Aorta (tissue), 5 donors: ENCODE measurements around the gene PPIG. TPM values are rescaled to one million over a fixed set of nuclear protein-coding genes. Genes with fewer than 3 reads are reported as not detected.

Experiments
- ATAC-seq: fragments of 200-7000 bp; cut with Tn5 transposase; one replicate; pipeline ENCODE4 v1.9.1; 2022; ENCODE audit warnings: moderate library complexity; ENCODE audit not compliant: low FRiP score
- DNase-seq, 2 donors: peaks; one replicate each; pipeline ENCODE4 v3.0.0-alpha.2; 2020
- H3K27ac ChIP-seq, 2 donors: one replicate each; pipeline ENCODE4 v1.5.1; 2013; ENCODE audit warnings: low read length in 2 of 2, mild to moderate bottlenecking in 2 of 2, moderate library complexity in 2 of 2, control low read depth in 1 of 2, inconsistent platforms in 1 of 2, low read depth in 1 of 2
- H3K27me3 ChIP-seq, 2 donors: one replicate each; pipeline ENCODE4 v1.6.1; 2013; ENCODE audit warnings: control low read depth in 1 of 2, low read length in 1 of 2, mild to moderate bottlenecking in 1 of 2, moderate library complexity in 1 of 2; ENCODE audit not compliant: insufficient read depth in 2 of 2, control insufficient read depth in 1 of 2
- H3K36me3 ChIP-seq, 2 donors: one replicate each; pipeline ENCODE4 v1.6.1; 2013; ENCODE audit warnings: control low read depth in 1 of 2, low read length in 1 of 2, mild to moderate bottlenecking in 1 of 2; ENCODE audit not compliant: insufficient read depth in 2 of 2, control insufficient read depth in 1 of 2
- H3K4me1 ChIP-seq, 2 donors: one replicate each; pipeline ENCODE4 v1.6.1; 2013; ENCODE audit warnings: low read length in 2 of 2, control low read depth in 1 of 2, mild to moderate bottlenecking in 1 of 2, moderate library complexity in 1 of 2; ENCODE audit not compliant: insufficient read depth in 2 of 2, control insufficient read depth in 1 of 2
- H3K4me3 ChIP-seq, 2 donors: one replicate each; pipeline ENCODE4 v1.5.1; 2013; ENCODE audit warnings: low read length in 2 of 2, control low read depth in 1 of 2, mild to moderate bottlenecking in 1 of 2
- H3K9me3 ChIP-seq: one replicate; pipeline ENCODE4 v1.6.1; 2013; ENCODE audit warnings: mild to moderate bottlenecking, low read length; ENCODE audit not compliant: control insufficient read depth
- WGBS, 2 donors: extraction: QIAGEN DNeasy Blood & Tissue Kit; methylation state at CpG; one replicate each; pipeline ENCODE4 v1.1.7; 2013; 5-methylcytosine and 5-hydroxymethylcytosine counted together
- intact Hi-C, 2 donors: fragments of 100-400 bp; cut with DNase I; formaldehyde crosslinking; loops; one replicate each; pipeline versions ENCODE4 v1.14.2 to v1.15.0; 2022
- polyA plus RNA-seq, 2 donors: library from polyadenylated mRNA; stranded (reverse); fragments of 200-250 nt; gene quantifications; one replicate each; pipeline ENCODE4 v1.2.3, GENCODE V29; 2013
- total RNA-seq, 2 donors: library from RNA; stranded (reverse); fragmentation: NEBNext Ultra II Directional; extraction: Animal tissue kit (Norgen Biotek cat#: 25700); gene quantifications; one replicate each; pipeline ENCODE4 v1.2.1, GENCODE V29; 2021
- donor health status: healthy with polysubstance abuse.
- donor health status: Bipolar disorder and iron deficiency.
- donor health status: DM: no; HTN: no; CAD: no.
- donor health status: DM: no; HTN: no; CAD: no.
- donor health status: DM: yes; HTN: yes; CAD: no.

PPIG gene
- total and polyA plus RNA-seq, 4 donors, result 36.2 to 55.0 (median 47.4) TPM

DNA sequence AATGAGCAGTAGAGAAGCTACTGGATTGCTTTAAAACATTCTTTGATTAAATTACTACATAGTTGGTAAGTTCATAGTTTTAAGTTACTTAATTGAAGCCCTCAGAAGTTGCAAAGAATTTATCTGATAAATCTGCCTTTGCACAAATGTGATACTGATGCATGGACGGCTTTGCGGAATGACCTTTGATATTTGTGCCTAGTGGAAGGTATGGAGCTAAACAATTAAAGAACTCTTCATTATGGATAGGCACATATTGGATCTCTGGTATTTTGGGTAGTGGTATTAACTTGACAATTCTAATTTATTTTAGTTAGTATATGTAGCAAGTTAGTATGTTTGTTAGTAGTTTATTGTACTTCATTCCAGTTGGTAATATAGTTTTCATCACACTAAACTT is 56.0 kb downstream of the PPIG start:
- DNase-seq (no peak), ATAC-seq (no peak)
- H3K4me3 ChIP-seq, result no peak overlapping the region
- 95 to 97% methylated on average over 2 of the region's 2 CpGs for WGBS, 2 donors
- H3K27ac ChIP-seq, result no peak overlapping the region
- no peaks in the 10 kb centered on the region for H3K4me1 ChIP-seq
- no peaks in the 10 kb centered on the region for H3K27me3 ChIP-seq
- peaks cover 0 to 2% of the 10 kb centered on the region in 2 donors for H3K36me3 ChIP-seq
- intact Hi-C loops, result no loop called here
- no peaks in the 10 kb centered on the region for H3K9me3 ChIP-seq

DNA sequence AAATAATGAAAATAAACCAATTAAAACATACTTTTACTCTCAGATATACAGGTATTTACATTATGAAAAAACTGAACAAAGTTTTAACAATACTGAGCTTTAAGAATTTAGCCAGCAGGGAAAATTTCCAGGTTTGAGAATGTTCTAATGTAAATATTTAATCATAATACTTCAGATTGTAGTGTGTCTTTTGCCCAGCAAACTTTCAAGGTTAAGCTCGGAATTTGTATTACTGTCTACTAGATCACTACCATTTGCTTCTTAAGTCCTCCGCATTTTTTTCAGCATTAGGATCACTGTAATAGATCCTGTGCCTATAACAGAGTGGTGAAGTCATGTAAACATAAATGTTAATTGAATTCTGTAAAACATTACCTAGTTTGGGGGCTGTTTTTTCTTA is 57.3 kb downstream of the PPIG start:
- WGBS, 2 donors, result 90 to 98% methylated on average over 2 of the region's 2 CpGs
- no peak overlapping the region for H3K27ac ChIP-seq
- intact Hi-C loops, result no loop called here
- DNase-seq, result no peak
- ATAC-seq, result no peak
- no peaks in the 10 kb centered on the region for H3K9me3 ChIP-seq
- H3K36me3 ChIP-seq, result peaks cover 0 to 2% of the 10 kb centered on the region in 2 donors
- no peak overlapping the region for H3K4me3 ChIP-seq
- H3K4me1 ChIP-seq, result no peaks in the 10 kb centered on the region
- no peaks in the 10 kb centered on the region for H3K27me3 ChIP-seq

DNA sequence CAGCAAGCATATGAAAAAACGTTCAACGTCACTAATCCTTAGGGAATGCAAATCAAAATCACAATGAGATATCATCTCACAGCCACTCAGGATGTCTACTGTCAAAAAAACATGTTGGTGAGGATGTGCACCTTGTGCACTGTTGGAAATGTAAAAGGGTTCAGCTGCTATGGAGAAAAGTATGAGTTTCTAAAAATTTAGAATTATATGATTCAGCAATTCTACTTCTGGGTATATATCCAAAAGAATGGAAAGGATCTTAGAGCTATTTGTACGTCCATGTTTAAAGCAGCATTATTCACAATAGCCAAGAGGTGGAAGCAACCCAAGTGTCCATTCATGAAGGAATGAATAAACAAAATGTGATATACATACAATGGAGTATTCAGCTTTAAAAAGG is 60.0 kb downstream of the PPIG start:
- ATAC-seq, result no peak
- Histone ChIP-seq H3K4me3 (no peak overlapping the region), H3K27ac (no peak overlapping the region), H3K9me3 (no peaks in the 10 kb centered on the region), H3K36me3 (no peaks in the 10 kb centered on the region), H3K27me3 (no peaks in the 10 kb centered on the region), H3K4me1 (no peaks in the 10 kb centered on the region)
- 54 to 56% methylated on average over 3 of the region's 3 CpGs for WGBS, 2 donors
- no peak for DNase-seq
- intact Hi-C loops, result no loop called here

DNA sequence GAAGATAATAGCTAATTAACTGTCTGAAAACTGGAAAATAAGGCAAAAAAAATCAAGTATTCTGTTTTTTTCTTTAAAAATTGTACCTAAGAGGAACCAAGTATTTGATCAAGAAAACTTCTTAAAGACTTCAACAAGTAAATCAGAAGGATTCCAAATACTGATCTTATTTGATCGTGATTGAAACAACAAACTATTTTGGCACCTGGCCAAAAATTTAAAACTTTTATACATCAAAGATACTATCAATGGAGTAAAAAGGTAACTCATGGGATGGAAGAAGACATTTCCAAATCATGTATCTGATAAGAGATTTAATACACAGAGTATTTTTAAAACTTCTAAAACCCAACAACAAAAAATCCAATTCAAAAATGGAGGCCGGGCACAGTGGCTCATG is 63.3 kb downstream of the PPIG start:
- H3K9me3 ChIP-seq, result peaks cover 1% of the 10 kb centered on the region
- WGBS, 2 donors, result 87 to 89% methylated on average over 2 of the region's 2 CpGs
- no peaks in the 10 kb centered on the region for H3K36me3 ChIP-seq
- no peak overlapping the region for H3K27ac ChIP-seq
- H3K4me1 ChIP-seq, result no peaks in the 10 kb centered on the region
- intact Hi-C loops, result no loop called here
- no peaks in the 10 kb centered on the region for H3K27me3 ChIP-seq
- DNase-seq (no peak), ATAC-seq (no peak)
- H3K4me3 ChIP-seq, result no peak overlapping the region

DNA sequence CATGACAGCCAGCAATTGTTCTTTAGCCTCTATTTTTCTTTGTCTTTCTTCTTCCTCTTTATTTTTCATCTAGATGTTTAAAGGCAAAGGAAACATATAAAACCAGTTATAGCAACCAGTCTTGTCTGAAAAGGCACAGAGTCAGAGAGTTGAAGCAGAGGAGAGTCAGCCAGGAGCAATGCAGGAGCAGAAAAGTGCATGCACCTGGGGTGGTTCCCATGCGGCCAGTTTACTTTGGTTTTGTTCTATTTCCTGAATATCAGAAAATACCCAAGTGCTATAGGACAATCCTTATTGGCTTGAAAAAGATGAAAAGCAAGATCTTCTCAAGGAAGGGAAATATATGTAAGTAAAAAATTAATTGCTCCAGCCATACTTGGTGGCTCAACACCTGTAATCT is 65.1 kb downstream of the PPIG start:
- Histone ChIP-seq H3K27me3 (no peaks in the 10 kb centered on the region), H3K4me3 (no peak overlapping the region), H3K9me3 (peaks cover 1% of the 10 kb centered on the region), H3K36me3 (no peaks in the 10 kb centered on the region), H3K27ac (no peak overlapping the region), H3K4me1 (no peaks in the 10 kb centered on the region)
- DNase-seq (no peak), ATAC-seq (no peak)
- intact Hi-C loops, result no loop called here
- 72 to 85% methylated on average over 1 of the region's 1 CpG for WGBS, 2 donors

DNA sequence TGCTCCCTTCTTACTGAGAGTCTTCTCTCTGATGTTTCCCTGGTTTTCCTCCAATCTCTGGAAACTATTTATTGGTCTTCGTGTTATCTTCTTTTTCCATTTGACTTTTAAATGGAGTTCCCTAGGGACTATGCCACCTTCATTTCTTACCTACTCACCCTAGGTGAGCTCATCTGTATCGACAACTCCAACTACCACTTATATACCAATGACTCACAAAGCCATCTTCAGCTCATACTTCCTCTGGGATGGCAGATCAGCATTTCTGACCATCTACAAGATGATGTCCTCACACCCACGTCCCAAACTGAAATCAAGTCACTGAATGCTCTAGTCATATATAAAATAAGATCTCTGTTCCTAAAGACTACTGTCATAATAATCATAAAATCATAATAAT is 69.5 kb downstream of the PPIG start:
- Histone ChIP-seq H3K27me3 (peaks cover 0 to 2% of the 10 kb centered on the region in 2 donors), H3K4me1 (no peaks in the 10 kb centered on the region), H3K9me3 (peaks cover 1% of the 10 kb centered on the region), H3K4me3 (no peak overlapping the region), H3K27ac (no peak overlapping the region), H3K36me3 (no peaks in the 10 kb centered on the region)
- 73 to 79% methylated on average over 3 of the region's 3 CpGs for WGBS, 2 donors
- intact Hi-C loops, result no loop called here
- DNase-seq (no peak), ATAC-seq (no peak)

DNA sequence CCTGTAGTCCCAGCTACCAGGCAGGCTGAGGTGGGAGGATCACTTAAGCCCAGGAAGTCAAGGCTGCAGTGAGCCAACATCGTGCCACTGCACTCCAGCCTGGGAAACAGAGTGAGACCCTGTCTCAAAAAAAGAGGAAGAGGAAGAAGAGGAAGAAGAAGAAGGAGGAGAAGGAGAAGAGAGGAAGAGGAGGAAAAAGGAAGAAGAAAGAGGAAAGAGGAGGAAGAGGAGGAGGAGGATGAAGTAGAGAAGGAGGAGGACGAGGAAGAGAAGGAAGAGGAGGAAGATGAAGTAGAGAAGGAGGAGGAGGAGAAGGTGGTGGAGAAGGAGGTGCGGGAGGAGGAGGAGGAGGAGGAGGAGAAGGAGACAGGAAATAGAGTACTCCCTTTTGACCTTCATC is 72.0 kb downstream of the PPIG start:
- ATAC-seq, result no peak
- H3K27ac ChIP-seq, result no peak overlapping the region
- no peaks in the 10 kb centered on the region for H3K36me3 ChIP-seq
- H3K4me1 ChIP-seq, result no peaks in the 10 kb centered on the region
- H3K4me3 ChIP-seq, result no peak overlapping the region
- peaks cover 1% of the 10 kb centered on the region for H3K9me3 ChIP-seq
- no peak for DNase-seq
- WGBS, 2 donors, result 71 to 77% methylated on average over 3 of the region's 3 CpGs
- intact Hi-C loops, result no loop called here
- peaks cover 0 to 2% of the 10 kb centered on the region in 2 donors for H3K27me3 ChIP-seq

DNA sequence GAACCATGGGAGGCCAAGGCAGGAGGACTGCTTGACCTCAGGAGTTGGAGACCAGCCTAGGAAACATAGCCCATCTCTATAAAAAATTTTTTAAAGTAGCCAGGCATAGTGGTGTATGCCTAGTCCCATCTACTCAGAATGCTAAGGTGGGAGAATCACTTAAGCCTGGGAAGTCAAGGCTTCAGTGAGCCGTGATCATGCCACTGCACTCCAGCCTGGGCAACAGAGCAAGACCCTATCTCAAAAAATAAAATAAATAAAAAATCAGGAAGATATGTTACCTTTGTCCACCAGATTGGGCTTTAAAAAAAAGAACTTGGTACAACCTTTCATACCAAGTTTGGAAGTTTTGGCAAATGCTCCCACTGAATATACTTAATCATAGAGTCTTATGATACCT is 74.7 kb downstream of the PPIG start:
- WGBS, 2 donors, result 94 to 100% methylated on average over 1 of the region's 1 CpG
- peaks cover 0 to 2% of the 10 kb centered on the region in 2 donors for H3K27me3 ChIP-seq
- ATAC-seq (no peak), DNase-seq (no peak)
- H3K4me1 ChIP-seq, result no peaks in the 10 kb centered on the region
- intact Hi-C loops, result no loop called here
- H3K4me3 ChIP-seq, result no peak overlapping the region
- H3K27ac ChIP-seq, result no peak overlapping the region
- no peaks in the 10 kb centered on the region for H3K9me3 ChIP-seq
- no peaks in the 10 kb centered on the region for H3K36me3 ChIP-seq

DNA sequence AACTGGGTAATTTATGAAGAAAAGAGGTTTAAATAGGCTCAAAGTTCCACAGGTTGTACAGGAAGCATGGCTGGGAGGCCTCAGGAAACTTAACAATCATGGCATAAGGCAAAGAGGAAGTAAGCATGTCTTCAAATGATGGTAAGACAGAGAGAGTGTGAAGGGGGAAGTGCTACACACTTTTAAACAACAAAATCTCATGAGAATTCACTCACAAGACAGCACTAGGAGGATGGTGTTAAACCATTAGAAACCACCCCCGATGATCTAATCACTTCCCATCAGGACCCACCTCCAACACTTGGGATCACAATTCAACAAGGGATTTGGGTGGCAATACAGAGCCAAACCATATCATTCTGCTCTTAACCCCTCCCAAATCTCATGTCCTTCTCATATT is 75.2 kb downstream of the PPIG start:
- Histone ChIP-seq H3K4me1 (no peaks in the 10 kb centered on the region), H3K27ac (no peak overlapping the region), H3K9me3 (no peaks in the 10 kb centered on the region), H3K27me3 (peaks cover 0 to 2% of the 10 kb centered on the region in 2 donors), H3K36me3 (no peaks in the 10 kb centered on the region), H3K4me3 (no peak overlapping the region)
- DNase-seq, result no peak
- WGBS, 2 donors, result 86 to 91% methylated on average over 1 of the region's 1 CpG
- no peak for ATAC-seq
- intact Hi-C loops, result no loop called here
